ENCODE results near the gene SNHG17.

Gene SNHG17

DNA sequence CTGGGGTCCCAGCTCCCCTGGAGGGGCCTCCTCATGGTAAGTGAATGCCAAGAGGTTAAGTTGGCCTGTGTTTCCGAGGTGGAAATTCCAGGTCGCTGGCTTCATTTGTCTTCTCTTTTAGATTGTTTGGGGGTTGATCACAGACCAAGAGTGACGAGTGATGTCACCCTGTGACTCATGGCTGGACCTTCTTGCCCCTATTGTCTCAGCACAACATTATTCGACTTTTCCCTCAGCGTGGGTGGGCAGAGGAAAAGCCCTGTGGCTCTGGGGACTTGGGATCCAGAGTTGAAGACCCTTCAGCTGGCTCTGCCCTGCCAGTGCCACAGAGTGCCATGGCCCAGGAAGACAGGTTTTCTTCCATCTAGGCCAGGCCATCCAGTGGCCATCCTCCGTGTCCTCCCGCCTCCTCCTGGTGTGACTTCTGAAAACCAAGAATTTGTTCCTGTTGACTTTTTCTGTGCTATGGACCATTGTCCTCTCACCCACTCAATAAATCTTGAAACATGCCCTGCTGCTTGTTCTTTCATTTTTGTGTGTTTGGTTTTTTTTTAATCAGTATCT lies 15.4 kb upstream of the SNHG17 start:
- Mint-ChIP-seq H3K27me3 (ENCODE audit: low read depth) (no peaks in the 10 kb centered on the region), H3K36me3 (ENCODE audit: low read depth) (peaks cover 28% of the 10 kb centered on the region), H3K27ac (no peak overlapping the region), H3K9me3 (no peaks in the 10 kb centered on the region), H3K4me3 (peak overlapping the region in 2 of 3 experiments; percentile 27 to 36), H3K4me1 (peaks cover 17% of the 10 kb centered on the region)
- no peak for TF ChIP-seq CTCF (IDR thresholded peaks at IDR 0.05; ENCODE audit: unreplicated experiment in 3 of 3)

DNA sequence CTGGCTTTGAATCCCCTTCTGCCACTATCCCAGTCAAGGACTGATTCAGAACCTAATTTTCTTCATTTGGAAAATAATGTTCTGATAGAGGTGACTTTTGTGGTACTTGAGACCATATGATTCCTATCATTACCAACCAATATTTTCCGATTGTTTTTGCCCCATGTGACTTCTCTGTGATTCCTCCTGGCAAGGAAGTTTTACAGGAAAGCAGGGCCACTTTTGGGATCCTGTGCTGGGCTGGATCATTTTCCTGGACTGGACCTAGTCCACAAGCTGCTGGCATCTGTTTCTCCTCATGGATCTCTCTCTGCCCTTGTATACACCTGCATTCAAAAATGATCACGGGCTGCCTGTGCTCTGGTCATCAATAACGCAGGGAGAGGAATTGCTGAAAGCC lies 13.9 kb upstream of the SNHG17 start:
- no peak overlapping the region for H3K27ac Mint-ChIP-seq
- TF ChIP-seq CTCF (IDR thresholded peaks at IDR 0.05; ENCODE audit: unreplicated experiment in 3 of 3): no peak

GRCh38 chr20:38447931-38448675 lies 13.0 kb upstream of the SNHG17 start:
- TF ChIP-seq CTCF (IDR thresholded peaks at IDR 0.05; ENCODE audit: unreplicated experiment in 3 of 3): no peak

More for the DNA sequence above, 13.9 kb upstream of the SNHG17 start:
- peaks cover 28% of the 10 kb centered on the region for H3K36me3 Mint-ChIP-seq (ENCODE audit: low read depth)
- no peaks in the 10 kb centered on the region for H3K27me3 Mint-ChIP-seq (ENCODE audit: low read depth)
- H3K9me3 Mint-ChIP-seq: no peaks in the 10 kb centered on the region
- peaks cover 17% of the 10 kb centered on the region for H3K4me1 Mint-ChIP-seq
- H3K4me3 Mint-ChIP-seq: peak overlapping the region; percentile 89 to 92 (median 90)

GRCh38 chr20:38447251-38447661 lies 12.1 kb upstream of the SNHG17 start:
- H3K27me3 Mint-ChIP-seq (ENCODE audit: low read depth): peaks cover under 1% of the 10 kb centered on the region

More at GRCh38 chr20:38447931-38448675, 13.0 kb upstream of the SNHG17 start:
- no peaks in the 10 kb centered on the region for H3K27me3 Mint-ChIP-seq (ENCODE audit: low read depth)
- H3K4me3 Mint-ChIP-seq: peak overlapping the region; percentile 89 to 92 (median 90)
- peaks cover 17% of the 10 kb centered on the region for H3K4me1 Mint-ChIP-seq
- peaks cover 28% of the 10 kb centered on the region for H3K36me3 Mint-ChIP-seq (ENCODE audit: low read depth)
- H3K9me3 Mint-ChIP-seq: no peaks in the 10 kb centered on the region
- peak overlapping the region; percentile 7 to 82 (median 79) for H3K27ac Mint-ChIP-seq

DNA sequence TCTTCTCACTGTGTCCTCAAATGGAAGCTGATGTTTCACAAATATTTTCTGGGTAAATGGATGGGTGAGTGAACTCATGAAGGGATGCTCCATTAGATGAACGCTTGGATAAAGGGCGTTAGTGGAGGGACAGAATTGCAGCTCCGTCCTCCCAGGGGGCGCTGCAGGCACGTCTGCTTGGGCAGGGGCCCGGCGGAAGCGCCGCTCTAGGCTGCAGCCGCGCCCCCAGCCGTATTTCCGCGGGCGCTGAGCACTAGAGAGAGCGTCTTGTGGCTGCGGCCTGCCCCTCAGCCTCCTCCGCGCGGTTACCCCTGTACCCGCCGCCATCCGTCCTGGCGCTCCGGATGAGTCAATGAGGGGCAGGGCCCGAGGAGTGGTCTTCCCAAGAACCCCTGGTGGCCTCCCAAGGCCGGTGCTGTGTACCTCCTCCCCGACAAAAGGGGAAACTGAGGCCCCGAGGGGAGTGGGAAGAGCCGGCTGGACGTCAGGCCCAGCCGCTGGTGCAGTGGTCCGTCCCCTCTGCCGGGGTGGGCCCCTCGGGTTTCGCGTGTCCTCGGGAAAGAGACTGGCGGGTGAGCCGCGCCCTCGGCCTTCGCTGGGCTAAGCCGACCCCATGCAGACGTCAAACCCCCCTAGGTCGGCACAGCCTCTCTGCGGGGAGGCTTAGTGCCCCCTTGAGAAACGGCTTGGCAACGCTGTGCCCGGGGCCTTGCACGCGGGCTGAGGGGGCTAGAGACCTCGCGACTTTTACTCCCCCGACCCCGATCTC lies 11.5 kb upstream of the SNHG17 start:
- Mint-ChIP-seq H3K4me1 (peaks cover 17% of the 10 kb centered on the region), H3K9me3 (no peaks in the 10 kb centered on the region), H3K27ac (peak overlapping the region; percentile 71 to 82 (median 79)), H3K36me3 (ENCODE audit: low read depth) (peaks cover 24% of the 10 kb centered on the region), H3K27me3 (ENCODE audit: low read depth) (peaks cover 4% of the 10 kb centered on the region), H3K4me3 (peak overlapping the region; percentile 89 to 92 (median 90))
- TF ChIP-seq CTCF (IDR thresholded peaks at IDR 0.05; ENCODE audit: unreplicated experiment in 3 of 3): peak; percentile 90 to 99 (median 98)

More at GRCh38 chr20:38447251-38447661, 12.1 kb upstream of the SNHG17 start:
- Mint-ChIP-seq H3K27ac (peak overlapping the region; percentile 55 to 82 (median 79)), H3K36me3 (ENCODE audit: low read depth) (peaks cover 27% of the 10 kb centered on the region), H3K4me3 (peak overlapping the region; percentile 89 to 92 (median 90)), H3K4me1 (peaks cover 17% of the 10 kb centered on the region), H3K9me3 (no peaks in the 10 kb centered on the region)
- no peak for TF ChIP-seq CTCF (IDR thresholded peaks at IDR 0.05; ENCODE audit: unreplicated experiment in 3 of 3)

Data from nephron (organoid).